Renal cortical epithelial cell (primary cell): ENCODE data around the gene TTC28. TPM values are rescaled to one million over a fixed set of nuclear protein-coding genes. Genes with fewer than 3 reads are reported as not detected.
A peak's percentile ranks its signal among the peaks of the same experiment; 100 is the strongest.

Source experiments
- DNase-seq: peaks from one replicate; pipeline ENCODE4 v3.0.0-alpha.2; 2011; ENCODE audit warnings: low read depth
- total RNA-seq: library from RNA; depleted of rRNA; stranded (reverse); fragments of >200 nt; gene quantifications from 2 replicates; pipeline ENCODE4 v1.2.3, GENCODE V29; 2014

The TTC28 gene
- total RNA-seq, 1 donor from 2014 or later = 28.3 TPM

DNA sequence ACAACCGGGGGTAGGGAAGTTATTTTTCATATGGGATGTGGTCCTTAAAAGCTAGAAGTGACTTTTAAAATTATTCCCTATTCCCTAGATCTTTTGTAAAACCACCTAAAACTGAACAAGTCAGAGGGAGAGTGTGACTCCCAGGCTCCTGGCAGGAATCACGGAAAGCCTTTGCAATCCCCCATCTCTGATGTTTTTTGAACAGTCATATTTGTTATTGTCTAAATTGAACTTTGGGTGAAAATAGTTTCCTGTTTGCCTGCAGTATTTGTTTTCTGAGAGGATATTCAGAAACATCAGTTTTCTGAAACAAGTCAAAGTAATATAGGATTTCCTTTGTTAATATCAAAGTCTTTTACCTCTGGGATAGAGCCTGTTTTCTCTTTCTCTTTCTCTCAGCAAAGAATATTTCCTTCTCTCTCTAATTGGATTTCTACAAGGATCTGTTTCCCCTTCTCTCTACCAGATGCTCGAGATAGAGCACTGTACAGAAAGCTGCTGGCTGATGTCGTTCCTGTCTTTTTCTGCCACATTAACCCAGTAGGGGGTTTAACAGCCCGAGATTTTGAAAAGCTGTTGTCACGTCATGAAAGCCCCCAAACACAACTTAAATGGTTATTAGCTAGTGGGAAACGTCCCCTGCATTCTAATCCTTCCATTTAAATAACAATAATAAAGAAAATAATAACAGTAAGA is 628.4 kb downstream of the TTC28 start:
- DNase-seq = no peak

DNA sequence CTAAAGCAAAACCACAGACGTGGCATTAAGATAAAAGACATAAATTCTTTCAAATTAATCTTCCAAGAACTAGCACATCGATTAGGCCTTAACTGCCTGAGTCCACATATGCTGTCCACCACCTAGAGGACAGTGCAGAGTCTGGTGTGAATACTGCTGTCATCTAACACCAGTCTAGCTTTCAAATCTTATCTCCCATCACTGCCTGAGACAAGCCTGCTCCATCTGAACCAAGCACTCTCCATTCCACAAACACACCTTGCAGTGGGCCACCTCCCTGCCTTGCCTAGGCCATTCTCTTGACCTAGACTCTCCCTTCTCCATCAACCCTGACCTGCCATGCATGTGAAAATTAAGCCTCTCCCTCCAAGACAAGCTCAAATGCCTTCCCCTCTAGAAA is 631.1 kb downstream of the TTC28 start:
- DNase-seq = no peak

DNA sequence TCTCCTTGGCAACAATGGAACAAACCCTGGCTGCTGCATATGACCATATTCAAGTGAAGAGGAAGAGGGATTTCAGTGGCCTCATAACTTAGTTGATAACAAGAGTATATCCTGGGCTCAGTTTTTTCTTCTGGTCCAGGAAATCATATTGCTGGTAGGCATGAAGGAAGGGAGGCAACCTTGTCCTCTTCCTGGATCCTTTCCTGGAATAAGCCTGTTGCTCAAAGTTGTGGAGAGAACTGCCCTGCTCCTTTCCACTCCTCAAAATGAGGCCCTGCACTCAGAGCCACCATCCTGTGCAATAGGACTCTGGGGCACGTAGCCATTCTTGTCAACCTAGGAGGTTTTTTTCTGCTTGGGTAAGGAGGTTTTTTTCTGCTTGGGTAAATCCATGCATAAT is 631.9 kb downstream of the TTC28 start:
- no peak for DNase-seq

DNA sequence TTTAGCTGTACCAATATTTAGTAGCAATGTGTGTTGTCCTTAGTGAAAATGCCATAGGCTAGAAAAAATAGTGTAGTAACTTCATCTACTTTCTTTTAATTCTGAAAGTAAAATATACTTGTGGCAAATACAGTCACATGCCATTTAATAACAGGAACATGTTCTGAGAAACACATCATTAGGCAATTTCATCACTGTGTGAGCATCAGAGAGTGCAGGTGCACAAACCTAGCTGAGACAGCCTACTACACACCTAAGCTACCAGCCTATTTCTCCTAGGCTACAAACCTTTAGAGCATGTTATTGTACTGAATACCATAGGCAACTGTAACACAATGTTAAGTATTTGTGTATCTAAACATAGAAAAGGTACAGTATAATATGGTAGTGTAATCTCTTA is 633.5 kb downstream of the TTC28 start:
- no peak for DNase-seq

DNA sequence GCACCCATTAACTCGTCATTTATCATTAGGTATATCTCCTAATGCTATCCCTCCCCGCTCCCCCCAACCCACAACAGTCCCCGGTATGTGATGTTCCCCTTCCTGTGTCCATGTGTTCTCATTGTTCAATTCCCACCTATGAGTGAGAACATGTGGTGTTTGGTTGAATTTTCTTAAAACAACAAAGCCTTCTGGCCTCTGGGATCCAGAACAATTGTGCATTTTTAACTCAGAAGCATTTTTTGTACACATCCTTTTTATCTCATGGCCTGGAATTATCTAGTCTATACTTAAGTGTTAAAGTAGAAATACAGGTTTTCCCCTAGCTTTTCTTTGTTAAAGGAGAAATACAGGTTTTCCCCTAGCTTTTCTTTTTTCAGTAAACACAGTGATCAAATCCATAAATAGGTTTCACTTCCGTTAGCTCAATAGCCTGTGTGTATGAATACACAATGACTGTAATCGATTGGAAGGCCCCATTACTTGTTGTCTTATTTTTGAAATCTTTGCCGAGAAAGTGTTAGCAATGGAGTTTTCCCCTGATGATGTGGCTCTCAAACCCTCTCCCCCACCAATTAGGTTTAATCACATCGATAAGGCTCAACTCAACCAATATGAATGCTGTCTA is 635.0 kb downstream of the TTC28 start:
- DNase-seq = no peak

DNA sequence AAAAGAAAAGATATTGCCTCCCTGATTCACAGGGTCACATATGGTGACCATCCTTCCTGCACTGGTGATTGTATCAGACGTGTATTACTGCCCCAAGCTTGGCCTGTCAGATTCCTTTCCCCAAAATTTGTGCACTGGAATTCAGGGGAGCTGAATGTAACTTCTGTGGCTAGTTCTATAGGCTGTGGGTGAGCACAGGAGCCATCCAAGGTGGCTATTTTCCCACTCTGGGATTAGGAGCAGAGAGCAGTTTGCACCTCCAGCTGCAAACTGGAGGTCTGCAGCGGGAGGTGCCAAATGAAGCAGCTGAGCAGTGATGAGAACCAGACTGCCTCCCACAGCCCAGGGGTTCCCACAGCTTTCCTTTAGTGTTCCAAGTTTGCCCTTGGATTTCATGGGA is 636.4 kb downstream of the TTC28 start:
- no peak for DNase-seq

DNA sequence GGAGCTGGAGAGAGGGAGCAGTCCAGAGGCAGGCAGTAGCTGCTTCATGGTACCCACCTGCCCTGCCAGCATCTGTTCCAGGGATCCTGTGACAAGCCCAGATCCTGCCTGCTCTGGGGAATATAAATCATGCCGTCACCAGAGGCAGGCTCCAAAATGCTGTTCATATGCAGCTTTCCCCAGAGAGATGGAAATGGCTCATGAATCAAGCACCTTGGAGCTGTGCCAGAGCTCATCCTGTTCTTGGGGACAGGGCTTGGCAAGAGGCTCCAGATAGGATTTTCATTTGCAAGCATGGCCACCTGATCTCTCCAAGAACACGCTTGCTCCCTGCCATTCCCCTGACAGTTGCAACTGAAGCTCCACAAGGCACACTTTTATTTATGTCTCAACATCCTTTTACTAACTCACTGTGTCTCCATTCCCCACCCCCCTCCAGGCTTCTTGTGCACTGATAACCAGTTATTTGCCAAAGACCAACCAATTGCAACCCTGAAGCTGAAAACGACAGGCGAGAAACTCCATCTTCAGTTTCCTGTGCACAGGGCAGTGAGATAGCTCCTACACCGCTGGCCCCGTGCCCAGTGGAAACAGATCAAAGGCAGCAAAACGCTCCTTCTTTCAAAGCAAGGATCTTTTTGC is 644.8 kb downstream of the TTC28 start:
- DNase-seq = no peak

DNA sequence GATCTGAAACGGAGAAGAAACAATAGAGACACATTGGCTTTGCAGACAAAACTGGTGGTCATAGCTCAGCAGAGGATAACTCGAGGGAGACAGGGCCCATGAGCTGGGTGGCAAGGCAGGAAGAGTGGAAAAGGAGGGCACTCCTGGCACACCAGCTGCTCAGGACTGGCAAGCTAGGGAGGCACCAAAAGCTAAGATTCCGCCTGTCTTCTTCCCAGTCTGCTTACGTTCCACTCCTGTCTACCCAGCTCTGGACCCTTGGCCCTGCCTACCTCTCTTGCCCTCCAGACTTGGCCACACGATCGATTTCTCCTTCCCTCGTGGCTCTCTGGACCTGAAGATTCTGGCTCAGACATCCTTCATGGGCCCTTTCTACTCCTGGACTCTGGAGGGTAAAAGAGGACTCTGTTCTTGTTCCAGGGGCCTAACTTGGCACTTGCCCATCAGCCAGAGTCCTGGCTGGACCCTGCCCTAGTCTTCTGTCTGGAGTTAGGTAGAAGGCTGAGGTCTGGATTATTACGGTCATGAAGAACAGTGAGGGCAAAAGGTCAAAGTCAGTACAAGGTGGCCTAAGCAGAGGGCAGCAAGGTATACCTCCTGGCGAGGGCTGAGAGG is 645.4 kb downstream of the TTC28 start:
- no peak for DNase-seq

DNA sequence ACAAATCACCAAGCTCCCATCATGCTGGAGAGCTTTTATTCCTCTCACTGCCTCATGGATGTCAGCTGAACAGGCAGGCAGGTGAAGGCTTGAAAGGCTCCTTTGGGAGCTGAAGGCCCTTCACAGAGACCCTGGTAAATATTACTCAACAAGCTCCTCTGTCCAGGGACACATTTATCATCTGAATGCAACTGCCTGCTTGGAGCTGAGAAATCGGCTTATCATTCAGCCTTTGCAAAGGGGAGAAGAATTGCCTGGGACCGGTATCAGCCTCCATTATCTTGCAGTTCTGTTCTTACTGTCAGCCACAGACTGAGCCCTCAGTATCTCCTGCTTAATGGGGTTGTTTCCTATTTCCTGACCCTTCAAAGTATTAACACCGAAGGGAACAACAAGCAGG is 646.8 kb downstream of the TTC28 start:
- DNase-seq = no peak

DNA sequence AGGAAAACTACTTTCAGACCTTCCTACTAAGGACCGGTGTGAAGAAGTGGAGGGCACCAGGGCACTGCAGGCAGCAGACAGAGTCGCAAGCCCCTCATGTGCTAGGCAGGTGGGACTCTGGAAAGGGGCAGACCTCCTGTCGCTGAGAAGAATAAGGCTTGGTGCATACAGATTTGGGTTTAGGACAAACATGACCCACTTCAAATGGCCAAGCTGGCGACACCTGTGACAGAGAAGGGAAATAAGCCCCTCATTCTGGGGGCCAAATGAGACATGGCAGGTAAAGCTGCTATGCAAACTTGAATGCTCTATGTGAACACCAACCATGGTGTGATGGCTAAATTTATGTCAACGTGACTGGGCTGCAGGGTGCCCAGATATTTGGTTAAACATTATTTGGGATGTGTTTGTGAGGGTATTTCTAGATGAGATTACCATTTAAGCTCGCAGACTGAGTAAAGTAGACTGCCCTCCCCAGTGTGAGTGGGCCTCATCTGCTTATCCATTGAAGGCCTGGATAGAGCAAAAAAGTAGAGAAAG is 648.2 kb downstream of the TTC28 start:
- no peak for DNase-seq

DNA sequence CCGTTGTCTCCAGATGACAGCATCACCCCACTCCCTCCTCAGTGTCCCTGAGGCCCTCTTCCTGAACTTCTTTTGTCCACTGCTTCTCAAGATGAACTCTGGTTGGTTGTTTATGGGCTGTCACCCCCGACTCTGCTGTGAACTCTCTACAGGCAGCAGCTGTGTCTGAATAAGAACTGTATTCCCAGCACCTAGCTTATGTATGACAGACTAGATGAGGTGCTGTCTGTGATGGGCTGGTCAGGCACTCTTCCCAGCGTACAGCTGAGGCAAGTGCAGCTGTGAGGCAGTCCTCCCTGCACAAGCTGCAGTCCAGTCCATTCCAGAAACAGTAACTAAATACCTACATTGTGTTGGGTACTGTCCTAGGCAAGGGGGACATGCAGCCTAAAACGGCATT is 649.2 kb downstream of the TTC28 start:
- no peak for DNase-seq

DNA sequence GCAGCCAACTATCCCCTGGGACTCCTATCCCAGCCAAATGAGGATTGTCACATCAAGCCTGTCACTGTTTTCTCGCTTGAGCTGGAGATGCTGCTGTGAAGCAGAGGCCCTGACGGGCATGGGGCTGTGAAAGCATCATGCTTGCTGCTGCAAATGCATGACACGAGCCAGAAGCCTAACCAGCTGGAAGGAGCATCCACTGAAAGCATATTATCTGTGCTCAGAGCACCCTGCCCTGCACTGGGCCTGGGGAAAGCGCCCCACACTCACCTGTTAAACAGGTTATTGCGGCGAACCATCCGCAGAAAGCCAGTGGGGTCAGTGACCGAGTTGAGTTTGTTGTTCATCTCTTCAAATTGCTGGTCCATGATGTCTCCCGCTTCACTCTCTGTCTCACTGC is 649.7 kb downstream of the TTC28 start:
- no peak for DNase-seq

DNA sequence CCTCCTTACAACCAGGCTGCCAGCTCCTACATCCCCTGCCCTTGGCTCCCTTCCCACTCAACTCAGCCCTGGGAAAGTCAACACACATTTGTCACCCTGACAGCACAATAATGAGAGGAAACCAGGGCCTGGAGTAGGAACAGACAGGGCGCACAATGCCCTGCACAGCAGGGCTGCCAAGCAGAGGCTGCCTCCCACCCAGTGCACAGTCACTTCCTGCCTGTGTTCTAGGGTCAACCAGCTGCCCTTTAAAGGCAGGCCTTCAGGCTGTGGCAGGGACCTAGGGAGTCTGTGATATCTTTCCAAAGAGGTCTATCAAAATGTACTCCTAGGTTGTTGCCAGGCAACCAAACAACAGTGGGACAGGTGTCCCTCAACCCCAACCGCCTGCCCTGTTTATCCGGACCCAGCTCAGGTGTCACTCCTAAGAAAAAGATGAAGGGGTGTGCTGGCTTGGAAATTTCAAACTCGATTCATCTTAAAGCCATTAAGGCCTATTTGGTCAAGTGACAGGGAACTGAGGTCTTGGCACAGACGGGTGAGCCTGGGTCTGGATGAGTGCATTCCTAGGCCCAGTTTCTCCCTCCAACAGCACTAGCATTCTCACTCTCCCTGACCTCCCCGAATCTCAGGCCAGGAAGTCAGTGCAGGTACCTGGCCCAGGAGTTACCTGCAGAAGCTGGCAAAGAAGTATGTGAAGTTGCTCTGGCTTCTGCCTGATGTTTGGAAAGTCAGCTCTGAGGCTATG is 650.3 kb downstream of the TTC28 start:
- DNase-seq = peak; percentile 93

DNA sequence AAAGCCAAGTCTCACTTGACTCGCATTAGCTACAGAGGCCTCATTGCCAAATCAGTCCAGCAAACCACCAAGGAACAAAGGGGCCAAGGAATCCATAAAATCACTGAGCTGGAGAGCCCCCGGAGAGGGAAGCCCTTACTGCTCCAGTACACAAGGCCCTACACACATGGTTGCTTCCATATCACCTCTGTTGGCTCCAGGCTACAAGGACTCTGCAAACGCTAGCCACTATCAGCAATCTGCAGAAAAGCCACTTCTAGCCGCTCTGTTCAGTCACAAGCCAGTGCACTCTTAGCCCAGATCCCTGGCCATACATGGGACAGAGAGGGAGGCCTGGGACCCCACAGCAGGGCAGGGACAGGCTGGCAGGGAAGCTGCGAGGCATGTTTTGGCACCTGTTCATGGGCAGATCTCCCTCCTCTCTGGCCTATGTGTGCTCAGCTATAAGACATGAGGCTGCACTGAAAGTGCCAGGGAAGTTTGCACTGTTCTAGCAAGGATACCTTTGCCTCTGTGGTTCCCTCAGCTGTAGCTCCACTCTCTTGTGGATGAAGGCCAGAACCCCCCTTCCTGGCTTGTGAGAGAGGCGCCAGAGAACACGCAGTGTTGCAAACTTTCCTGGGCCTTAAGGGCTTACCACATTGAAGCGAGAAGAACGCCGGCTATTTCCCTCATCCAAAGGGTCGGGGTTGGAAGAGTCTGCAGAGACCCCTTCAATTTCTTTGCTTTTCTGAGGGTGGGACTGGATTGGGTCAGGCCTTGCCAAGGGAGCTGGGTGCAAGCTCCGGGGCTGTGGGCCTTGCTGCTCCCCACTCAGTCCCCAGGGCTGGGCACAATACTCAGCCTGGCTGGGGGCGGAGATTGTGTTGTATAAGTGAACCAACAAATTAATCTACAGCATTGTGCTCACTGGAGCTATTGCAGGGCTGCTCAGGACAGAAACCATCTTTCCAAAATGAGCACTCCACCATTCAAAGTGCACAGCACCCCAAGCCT is 651.9 kb downstream of the TTC28 start:
- DNase-seq = peak; percentile 87

DNA sequence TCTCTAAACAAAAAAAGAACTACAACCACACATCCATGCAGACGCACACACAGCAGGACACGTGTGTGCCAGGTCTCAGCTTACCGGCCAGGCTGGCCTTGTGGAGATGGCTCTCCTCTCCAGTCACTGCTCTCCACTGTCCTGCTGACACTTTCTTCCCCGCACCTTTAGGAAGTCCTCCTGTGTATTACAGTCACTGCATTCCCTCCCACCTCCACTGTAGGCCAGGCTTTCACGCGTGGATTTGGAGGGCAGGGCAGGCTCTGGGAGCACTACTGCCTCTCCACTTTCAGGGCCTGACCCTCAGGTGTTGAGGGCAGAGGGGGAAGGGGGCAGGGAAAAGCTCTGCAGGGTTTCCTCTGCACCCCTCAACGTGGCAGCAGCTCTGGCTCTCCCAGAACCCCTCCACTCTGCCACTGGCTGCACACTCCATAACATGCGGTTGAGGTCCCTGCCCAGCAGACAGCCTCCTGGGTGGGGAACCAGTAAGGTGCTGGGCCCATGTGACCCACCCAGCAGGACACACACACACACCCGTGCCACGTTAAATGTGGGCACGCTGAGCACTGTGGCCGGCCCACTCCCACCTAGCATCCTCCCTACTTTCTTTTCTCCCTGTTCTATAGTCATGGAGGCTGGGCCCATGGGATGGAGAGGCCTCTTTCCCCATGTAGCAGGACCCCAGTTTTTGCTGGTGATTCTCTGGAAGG is 653.6 kb downstream of the TTC28 start:
- no peak for DNase-seq

DNA sequence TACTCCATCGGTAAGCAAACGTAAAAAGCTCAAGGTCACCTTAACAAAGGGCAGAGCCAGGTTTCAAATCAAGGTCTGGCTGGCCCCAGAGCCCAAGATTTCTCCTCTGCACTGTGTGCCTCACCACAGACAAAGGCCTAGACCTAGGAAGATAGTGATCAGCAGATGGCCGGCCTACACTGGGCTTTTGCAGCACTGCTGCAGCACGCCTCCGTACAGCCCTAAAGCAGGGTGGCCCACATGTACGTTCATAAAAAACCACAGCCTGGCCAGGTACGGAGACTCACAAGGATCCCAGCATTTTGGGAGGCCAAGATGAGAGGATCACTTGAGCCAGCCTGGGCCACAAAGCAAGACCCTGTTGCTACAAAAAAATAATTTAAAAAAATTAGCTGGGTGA is 654.3 kb downstream of the TTC28 start:
- no peak for DNase-seq

DNA sequence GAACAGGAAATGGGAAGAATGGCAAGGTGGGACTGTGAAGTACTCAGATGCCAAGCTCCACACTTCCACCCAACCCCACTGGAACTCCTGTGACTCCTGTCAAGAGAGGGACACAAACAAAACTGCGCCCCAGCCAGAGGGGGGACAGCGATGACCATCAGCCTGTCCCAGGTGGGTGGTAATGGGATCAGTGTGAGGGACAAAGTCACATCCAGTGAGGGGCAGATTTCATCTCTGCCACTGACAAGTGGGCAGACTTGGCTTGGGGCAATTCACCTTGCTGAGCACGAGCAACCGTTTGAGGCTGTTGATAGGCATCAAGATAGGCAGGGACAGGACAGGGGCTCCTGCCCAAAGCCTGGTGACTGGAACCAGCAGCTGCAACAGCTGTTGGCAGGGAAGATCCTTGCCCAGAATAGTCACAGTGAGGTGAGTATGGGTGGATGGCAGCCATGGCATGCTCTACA is 655.2 kb downstream of the TTC28 start:
- DNase-seq = no peak

DNA sequence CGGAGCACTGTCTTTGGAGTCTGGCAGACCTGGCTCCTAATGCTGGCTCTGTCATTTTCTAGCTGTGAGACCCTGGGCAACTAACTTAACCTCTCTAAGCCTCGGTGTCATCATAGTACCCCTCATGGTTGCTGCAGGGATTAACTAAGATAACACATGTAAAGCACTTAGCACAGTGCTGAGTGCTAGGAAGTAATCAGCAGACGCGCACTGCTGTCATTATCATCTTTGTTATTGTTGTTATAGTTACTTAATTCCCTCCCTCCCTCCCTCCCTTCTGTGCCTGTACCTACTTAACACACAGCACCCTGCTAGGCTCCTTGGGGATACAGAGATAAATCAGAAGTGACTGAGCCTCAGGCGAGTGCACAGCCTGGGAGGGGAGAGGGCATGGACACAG is 655.9 kb downstream of the TTC28 start:
- DNase-seq = no peak

DNA sequence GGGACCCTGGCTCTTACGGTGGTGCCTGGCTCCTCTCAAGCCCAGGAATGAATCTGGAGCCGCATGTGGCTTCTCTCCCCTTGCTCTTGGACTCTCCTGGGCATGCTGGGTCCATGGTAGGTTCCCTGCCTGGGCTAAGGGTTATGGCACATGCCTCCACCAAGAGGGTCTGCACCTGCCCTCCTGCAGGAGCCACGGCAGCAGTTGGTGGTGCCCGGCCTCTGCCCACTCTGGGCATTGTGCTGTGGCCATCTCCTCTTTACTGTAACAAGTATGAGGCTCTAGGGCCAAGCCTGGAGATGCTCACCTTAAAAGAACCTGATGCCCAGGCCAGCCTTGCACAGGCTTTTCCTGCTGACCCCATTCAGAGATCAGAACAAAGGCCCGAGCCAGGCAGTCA is 656.6 kb downstream of the TTC28 start:
- no peak for DNase-seq
